Keratinocyte (primary cell): ENCODE results near the gene CDC26.

Experiments used
- CTCF ChIP-seq, 3 experiments: IDR thresholded peaks in 1 of 3; conservative IDR thresholded peaks in 1 of 3; optimal IDR thresholded peaks in 1 of 3; 2 replicates in 2 of 3; 3 replicates in 1 of 3; pipeline versions ENCODE3 to v1.5.1; 2011; ENCODE audit warnings: low read length in 3 of 3, mild to moderate bottlenecking in 3 of 3, moderate library complexity in 2 of 3, control low read depth in 1 of 3, inconsistent platforms in 1 of 3; ENCODE audit not compliant: insufficient read depth in 2 of 3; ENCODE audit errors: extremely low read depth in 1 of 3
- EZH2 ChIP-seq: IDR thresholded peaks from one replicate; pipeline ENCODE4 v1.6.1; 2012; ENCODE audit warnings: inconsistent platforms, mild to moderate bottlenecking, low read length, moderate library complexity

- TF ChIP-seq CTCF (optimal IDR thresholded peaks at IDR 0.05 in 1 of 3, IDR thresholded peaks at IDR 0.05 in 1 of 3, conservative IDR thresholded peaks at IDR 0.05 in 1 of 3; ENCODE audit: extremely low read depth in 1 of 3, insufficient read depth in 2 of 3, low read length in 3 of 3) (no peak), EZH2 (no peak)
Measured at GRCh38 chr9:113221800-113222481, 53.4 kb downstream of the CDC26 start.
